SU-DHL-6 (cell line): ENCODE results near the gene TNNI2.

ENCODE experiments used
- H2AFZ ChIP-seq: fragments of 200-600 bp; sonication (generic); 2 replicates; pipeline ENCODE4 v1.6.1; 2014; ENCODE audit warnings: low read depth, mild to moderate bottlenecking, moderate library complexity, mixed read lengths, antibody characterized with exemption, low read length; ENCODE audit not compliant: severe bottlenecking
- H3F3A ChIP-seq: fragments of 200-600 bp; shearing (Covaris generic); 2 replicates; pipeline ENCODE4 v1.6.0; 2016; ENCODE audit warnings: antibody characterized with exemption, mild to moderate bottlenecking; ENCODE audit not compliant: insufficient read depth
- H3K27ac ChIP-seq: fragments of 200-600 bp; sonication (generic); 2 replicates; pipeline ENCODE4 v1.5.1; 2016; ENCODE audit warnings: low read depth, mild to moderate bottlenecking, low read length, moderate library complexity, mixed read lengths
- H3K27me3 ChIP-seq: fragments of 200-600 bp; sonication (generic), shearing (Covaris generic); 2 replicates; pipeline ENCODE4 v1.6.0; 2014; ENCODE audit warnings: mild to moderate bottlenecking, low read length
- H3K36me3 ChIP-seq: fragments of 200-600 bp; sonication (generic); 2 replicates; pipeline ENCODE4 v1.6.1; 2014; ENCODE audit warnings: mild to moderate bottlenecking, low read length, mixed read lengths
- H3K4me2 ChIP-seq: fragments of 300-600, 200-600 bp; shearing (Covaris generic), sonication (generic); 2 replicates; pipeline ENCODE4 v1.6.0; 2014; ENCODE audit warnings: low read length, low read depth, mild to moderate bottlenecking; ENCODE audit not compliant: poor library complexity, severe bottlenecking
- H3K4me3 ChIP-seq: fragments of 200-600 bp; sonication (generic); 2 replicates; pipeline ENCODE4 v1.5.1; 2014; ENCODE audit warnings: antibody characterized with exemption, low read length, mild to moderate bottlenecking, mixed read lengths; ENCODE audit not compliant: insufficient read depth, poor library complexity, severe bottlenecking
- H3K79me2 ChIP-seq: fragments of 200-600 bp; sonication (generic); 2 replicates; pipeline ENCODE4 v1.6.1; 2014; ENCODE audit warnings: mild to moderate bottlenecking, low read length, moderate library complexity; ENCODE audit not compliant: insufficient read depth
- H3K9ac ChIP-seq: fragments of 200-600 bp; sonication (generic); 2 replicates; pipeline ENCODE4 v1.7.0; 2014; ENCODE audit warnings: mild to moderate bottlenecking, low read length
- H3K9me2 ChIP-seq: fragments of 200-600 bp; sonication (generic); replicated peaks from 2 replicates; pipeline ENCODE4 v1.6.1; 2014; ENCODE audit warnings: low read length; ENCODE audit not compliant: insufficient read depth
- H3K9me3 ChIP-seq: fragments of 200-600 bp; sonication (generic); 2 replicates; pipeline ENCODE4 v1.6.1; 2014; ENCODE audit warnings: low read length, mixed read lengths; ENCODE audit not compliant: insufficient read depth
- H4K20me1 ChIP-seq: fragments of 200-600 bp; sonication (generic); 2 replicates; pipeline ENCODE4 v1.6.1; 2014; ENCODE audit warnings: low read depth, mild to moderate bottlenecking, antibody characterized with exemption, low read length, moderate library complexity, mixed read lengths
- EZH2phosphoT487 ChIP-seq: fragments of 200-600 bp; sonication (generic), shearing (Covaris generic); conservative IDR thresholded peaks from 2 replicates; pipeline ENCODE4 v1.6.1; 2018; ENCODE audit warnings: mild to moderate bottlenecking, antibody characterized with exemption, low read length, moderate library complexity, mixed read lengths
- TF ChIP-seq, protein P1 (sequence below): fragments of 200-600 bp; sonication (generic); IDR thresholded peaks from one replicate; pipeline ENCODE4 v1.5.1; 2017; ENCODE audit warnings: antibody characterized with exemption, mild to moderate bottlenecking, low read length, moderate library complexity; ENCODE audit not compliant: insufficient read depth, poor library complexity, severe bottlenecking

Gene TNNI2

DNA sequence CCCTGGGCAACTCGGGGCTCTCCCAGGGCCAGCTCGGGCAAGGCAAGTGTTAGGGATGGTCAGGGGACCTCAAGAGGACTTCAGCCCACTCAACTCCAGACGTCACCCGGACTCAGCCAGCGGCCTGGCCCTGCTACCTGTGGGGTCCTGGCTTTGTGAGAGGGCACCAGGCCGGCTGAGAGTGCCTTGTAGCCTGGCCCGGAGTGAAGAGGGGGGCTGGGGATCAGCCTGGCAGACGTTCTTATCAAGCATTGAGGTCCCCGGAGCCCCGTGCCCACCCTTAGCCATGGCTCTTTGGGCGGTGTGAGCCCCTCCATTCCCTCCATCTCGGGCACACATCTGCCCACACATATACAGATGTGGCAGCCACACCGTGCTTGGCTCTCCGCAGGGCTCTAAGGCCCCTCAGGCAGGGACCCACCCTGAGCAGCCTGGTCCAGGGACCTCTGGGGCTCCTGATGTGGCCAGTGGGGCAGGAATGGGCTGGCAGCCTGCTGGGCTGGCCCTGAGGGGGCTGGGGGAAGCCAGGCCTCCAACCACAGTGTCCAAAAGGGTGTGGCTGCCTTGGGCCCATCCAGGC lies 29.4 kb downstream of the TNNI2 start:
- no peaks in the 10 kb centered on the region for H3K27me3 ChIP-seq
- TF ChIP-seq, protein P1, sequence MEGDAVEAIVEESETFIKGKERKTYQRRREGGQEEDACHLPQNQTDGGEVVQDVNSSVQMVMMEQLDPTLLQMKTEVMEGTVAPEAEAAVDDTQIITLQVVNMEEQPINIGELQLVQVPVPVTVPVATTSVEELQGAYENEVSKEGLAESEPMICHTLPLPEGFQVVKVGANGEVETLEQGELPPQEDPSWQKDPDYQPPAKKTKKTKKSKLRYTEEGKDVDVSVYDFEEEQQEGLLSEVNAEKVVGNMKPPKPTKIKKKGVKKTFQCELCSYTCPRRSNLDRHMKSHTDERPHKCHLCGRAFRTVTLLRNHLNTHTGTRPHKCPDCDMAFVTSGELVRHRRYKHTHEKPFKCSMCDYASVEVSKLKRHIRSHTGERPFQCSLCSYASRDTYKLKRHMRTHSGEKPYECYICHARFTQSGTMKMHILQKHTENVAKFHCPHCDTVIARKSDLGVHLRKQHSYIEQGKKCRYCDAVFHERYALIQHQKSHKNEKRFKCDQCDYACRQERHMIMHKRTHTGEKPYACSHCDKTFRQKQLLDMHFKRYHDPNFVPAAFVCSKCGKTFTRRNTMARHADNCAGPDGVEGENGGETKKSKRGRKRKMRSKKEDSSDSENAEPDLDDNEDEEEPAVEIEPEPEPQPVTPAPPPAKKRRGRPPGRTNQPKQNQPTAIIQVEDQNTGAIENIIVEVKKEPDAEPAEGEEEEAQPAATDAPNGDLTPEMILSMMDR, result no peak
- no peak for TF ChIP-seq EZH2phosphoT487
- no peak overlapping the region for H2AFZ ChIP-seq
- no peak overlapping the region for H3K4me2 ChIP-seq
- H3K9me3 ChIP-seq, result no peaks in the 10 kb centered on the region
- no peaks in the 10 kb centered on the region for H3K79me2 ChIP-seq
- H3K9ac ChIP-seq, result no peak overlapping the region
- H3K36me3 ChIP-seq, result no peaks in the 10 kb centered on the region
- H3K4me3 ChIP-seq, result no peak overlapping the region
- H3K27ac ChIP-seq, result no peak overlapping the region
- no peaks in the 10 kb centered on the region for H3F3A ChIP-seq
- H4K20me1 ChIP-seq, result no peaks in the 10 kb centered on the region; the same call in 1 of the 2 replicates
- H3K9me2 ChIP-seq, result no peaks in the 10 kb centered on the region

DNA sequence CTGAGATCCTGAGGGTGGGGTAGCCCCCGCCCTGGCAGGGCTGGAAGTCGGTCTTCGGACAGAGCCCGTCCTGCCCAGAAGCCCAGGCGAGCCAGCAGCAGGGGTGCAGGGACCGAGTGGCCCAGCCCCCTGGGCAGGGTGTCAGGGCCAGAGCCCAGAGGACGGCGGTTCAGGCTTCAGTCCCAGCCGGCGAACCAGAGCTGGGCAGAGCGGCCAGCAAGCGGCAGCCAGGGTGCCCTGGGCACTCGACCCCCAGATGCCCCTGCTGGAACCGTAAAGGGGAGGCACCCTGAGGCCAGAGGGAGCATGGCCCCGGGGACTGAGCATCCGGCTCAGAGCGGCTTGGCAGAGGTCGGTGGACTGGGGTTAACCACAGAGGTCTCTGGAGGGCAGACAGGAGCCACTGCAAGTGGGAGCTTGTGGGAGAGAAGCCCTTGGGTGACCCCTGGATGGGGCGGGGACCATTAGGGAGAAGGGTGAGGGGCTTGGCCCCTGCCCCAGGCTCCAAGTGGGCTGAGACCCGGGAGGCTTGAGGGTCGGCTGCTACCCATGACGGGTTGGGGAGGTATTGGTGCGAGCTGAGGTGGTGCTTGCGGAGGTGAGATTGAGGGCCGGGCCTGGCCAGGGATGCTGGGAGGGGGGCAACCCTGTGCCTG lies 30.0 kb downstream of the TNNI2 start:
- H3K4me3 ChIP-seq, result no peak overlapping the region
- TF ChIP-seq, protein P1, result no peak
- no peak for TF ChIP-seq EZH2phosphoT487
- H3K4me2 ChIP-seq, result no peak overlapping the region

DNA sequence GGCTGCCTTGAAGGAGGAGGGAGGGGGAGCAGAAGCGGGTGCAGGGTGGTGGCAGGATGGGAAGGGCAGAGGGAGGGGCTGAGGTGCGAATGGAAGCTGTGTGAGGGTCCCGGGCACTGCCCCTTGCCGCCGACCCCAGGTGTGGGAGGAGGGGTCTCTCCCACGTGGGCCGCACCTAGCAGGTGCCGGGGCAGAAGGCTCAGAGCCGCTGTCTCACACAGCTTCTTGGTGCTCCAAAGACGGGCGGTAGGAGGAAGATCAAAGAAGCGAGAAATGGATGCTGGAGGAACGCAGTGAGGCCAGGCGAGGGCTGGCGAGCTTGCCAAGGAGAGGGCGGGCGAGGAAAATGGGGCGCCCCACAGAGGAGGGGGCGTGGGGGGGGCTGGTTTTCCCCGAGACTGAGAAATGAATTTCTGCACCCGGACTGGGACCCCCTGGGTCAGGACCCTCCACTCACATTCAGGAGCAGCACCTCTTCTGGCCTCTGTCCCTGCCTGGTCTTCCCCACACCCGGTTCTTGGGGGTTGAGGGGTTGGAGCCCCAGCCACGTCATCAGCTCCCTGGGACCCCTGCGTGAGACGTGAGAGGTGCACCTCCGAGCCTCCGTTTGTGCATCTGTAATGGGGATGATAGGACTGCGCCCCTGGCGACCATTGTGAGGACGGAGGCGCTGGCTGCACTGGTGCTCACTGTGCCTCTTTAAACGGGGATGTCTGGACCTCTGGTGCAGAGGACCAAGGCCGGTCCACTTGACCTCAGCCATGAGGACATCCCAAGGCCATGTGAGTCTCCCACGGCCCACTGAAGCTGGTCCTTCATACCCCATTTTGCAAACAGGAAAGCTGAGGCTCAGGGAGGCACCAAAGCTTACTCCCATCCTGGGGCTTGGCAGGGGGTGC lies 30.9 kb downstream of the TNNI2 start:
- no peak overlapping the region for H3K27ac ChIP-seq
- no peaks in the 10 kb centered on the region; the same call in 1 of the 2 replicates for H4K20me1 ChIP-seq
- no peak overlapping the region for H3K4me3 ChIP-seq
- no peak overlapping the region for H3K4me2 ChIP-seq
- no peaks in the 10 kb centered on the region for H3K9me2 ChIP-seq
- no peaks in the 10 kb centered on the region for H3K36me3 ChIP-seq
- no peak overlapping the region for H3K9ac ChIP-seq
- no peaks in the 10 kb centered on the region for H3K79me2 ChIP-seq
- H3K27me3 ChIP-seq, result no peaks in the 10 kb centered on the region
- no peak overlapping the region for H2AFZ ChIP-seq
- H3K9me3 ChIP-seq, result no peaks in the 10 kb centered on the region
- TF ChIP-seq, protein P1, result peak; percentile 87
- TF ChIP-seq EZH2phosphoT487, result no peak
- no peaks in the 10 kb centered on the region for H3F3A ChIP-seq

More for the DNA sequence above, 30.0 kb downstream of the TNNI2 start:
- no peaks in the 10 kb centered on the region for H3K9me3 ChIP-seq
- H3K9ac ChIP-seq, result no peak overlapping the region
- H4K20me1 ChIP-seq, result no peaks in the 10 kb centered on the region; the same call in 1 of the 2 replicates
- no peaks in the 10 kb centered on the region for H3K9me2 ChIP-seq
- H2AFZ ChIP-seq, result no peak overlapping the region
- H3K27ac ChIP-seq, result no peak overlapping the region
- H3K27me3 ChIP-seq, result no peaks in the 10 kb centered on the region
- no peaks in the 10 kb centered on the region for H3K79me2 ChIP-seq
- no peaks in the 10 kb centered on the region for H3F3A ChIP-seq
- H3K36me3 ChIP-seq, result no peaks in the 10 kb centered on the region
